Esophagus (tissue), 2 donors: ENCODE data around the gene RECQL5. TPM values are rescaled to one million over a fixed set of nuclear protein-coding genes. Genes with fewer than 3 reads are reported as not detected.

ENCODE experiments used
- H3K27ac ChIP-seq, 2 donors: one replicate each; pipeline ENCODE4 v1.5.1; 2013; ENCODE audit warnings: low read depth in 2 of 2, mild to moderate bottlenecking in 2 of 2, inconsistent platforms in 1 of 2, low read length in 1 of 2, moderate library complexity in 1 of 2
- H3K27me3 ChIP-seq, 2 donors: one replicate each; pipeline ENCODE4 v1.6.1; 2013; ENCODE audit warnings: low read length in 2 of 2, control low read depth in 1 of 2, mild to moderate bottlenecking in 1 of 2; ENCODE audit not compliant: insufficient read depth in 2 of 2, control insufficient read depth in 1 of 2
- H3K36me3 ChIP-seq, 2 donors: one replicate each; pipeline ENCODE4 v1.6.1; 2013; ENCODE audit warnings: low read length in 1 of 2; ENCODE audit not compliant: control insufficient read depth in 2 of 2, insufficient read depth in 2 of 2
- H3K4me1 ChIP-seq, 2 donors: one replicate each; pipeline ENCODE4 v1.6.1; 2013; ENCODE audit warnings: low read length in 1 of 2; ENCODE audit not compliant: control insufficient read depth in 2 of 2, insufficient read depth in 2 of 2
- H3K4me3 ChIP-seq, 2 donors: one replicate each; pipeline ENCODE4 v1.5.1; 2013; ENCODE audit warnings: low read length in 2 of 2, mild to moderate bottlenecking in 2 of 2, low read depth in 1 of 2, moderate library complexity in 1 of 2
- H3K9me3 ChIP-seq, 2 donors: one replicate each; pipeline ENCODE4 v1.6.1; 2013; ENCODE audit warnings: mild to moderate bottlenecking in 2 of 2, low read depth in 1 of 2, low read length in 1 of 2, moderate library complexity in 1 of 2; ENCODE audit not compliant: control insufficient read depth in 2 of 2, insufficient read depth in 1 of 2
- WGBS, 2 donors: extraction: QIAGEN DNeasy Blood & Tissue Kit; methylation state at CpG; one replicate each; pipeline ENCODE4 v1.1.7; 2013; 5-methylcytosine and 5-hydroxymethylcytosine counted together
- polyA plus RNA-seq, 2 donors: library from polyadenylated mRNA; stranded (reverse); fragments of 200-250 nt; gene quantifications; one replicate each; pipeline ENCODE4 v1.2.3, GENCODE V29; 2013
- donor health status: healthy with polysubstance abuse.
- donor health status: Bipolar disorder and iron deficiency.

Gene RECQL5
- polyA plus RNA-seq, 2 donors = 46.9 to 136 TPM

- no peak overlapping the region for H3K27ac ChIP-seq
- 88 to 91% methylated on average over 12 of the region's 12 CpGs for WGBS, 2 donors
- no peaks in the 10 kb centered on the region for H3K9me3 ChIP-seq
- H3K4me1 ChIP-seq = no peaks in the 10 kb centered on the region
- H3K27me3 ChIP-seq = no peaks in the 10 kb centered on the region
- H3K4me3 ChIP-seq = no peak overlapping the region
- H3K36me3 ChIP-seq = peaks cover 0 to 42% of the 10 kb centered on the region in 2 donors
Measured at GRCh38 chr17:75624021-75624420, 42.9 kb downstream of the RECQL5 start.

GRCh38 chr17:75623386-75623785 is 43.6 kb downstream of the RECQL5 start:
- H3K4me3 ChIP-seq = no peak overlapping the region
- WGBS, 2 donors = 85 to 91% methylated on average over 9 of the region's 9 CpGs
- peaks cover 0 to 36% of the 10 kb centered on the region in 2 donors for H3K36me3 ChIP-seq

GRCh38 chr17:75622771-75623273 is 44.1 kb downstream of the RECQL5 start:
- Histone ChIP-seq H3K4me3 (no peak overlapping the region), H3K27ac (no peak overlapping the region), H3K4me1 (no peaks in the 10 kb centered on the region), H3K9me3 (no peaks in the 10 kb centered on the region), H3K27me3 (no peaks in the 10 kb centered on the region), H3K36me3 (peaks cover 0 to 35% of the 10 kb centered on the region in 2 donors)
- WGBS, 2 donors = 86 to 87% methylated on average over 15 of the region's 15 CpGs

More at GRCh38 chr17:75623386-75623785, 43.6 kb downstream of the RECQL5 start:
- Histone ChIP-seq H3K27me3 (no peaks in the 10 kb centered on the region), H3K27ac (no peak overlapping the region), H3K9me3 (no peaks in the 10 kb centered on the region), H3K4me1 (no peaks in the 10 kb centered on the region)

- no peak overlapping the region for H3K27ac ChIP-seq
- H3K27me3 ChIP-seq = no peaks in the 10 kb centered on the region
- 79 to 80% methylated on average over 8 of the region's 8 CpGs for WGBS, 2 donors
Measured at GRCh38 chr17:75622076-75622475, 44.9 kb downstream of the RECQL5 start.

GRCh38 chr17:75621489-75621888 is 45.5 kb downstream of the RECQL5 start:
- WGBS, 2 donors = 83 to 84% methylated on average over 4 of the region's 4 CpGs
- H3K36me3 ChIP-seq = peaks cover 0 to 28% of the 10 kb centered on the region in 2 donors
- no peaks in the 10 kb centered on the region for H3K27me3 ChIP-seq
- no peaks in the 10 kb centered on the region for H3K4me1 ChIP-seq
- H3K4me3 ChIP-seq = no peak overlapping the region
- no peak overlapping the region for H3K27ac ChIP-seq
- H3K9me3 ChIP-seq = no peaks in the 10 kb centered on the region

More at GRCh38 chr17:75622076-75622475, 44.9 kb downstream of the RECQL5 start:
- Histone ChIP-seq H3K9me3 (no peaks in the 10 kb centered on the region), H3K4me3 (no peak overlapping the region), H3K4me1 (no peaks in the 10 kb centered on the region), H3K36me3 (peaks cover 0 to 32% of the 10 kb centered on the region in 2 donors)

- H3K9me3 ChIP-seq = no peaks in the 10 kb centered on the region
- H3K36me3 ChIP-seq = peaks cover 0 to 18% of the 10 kb centered on the region in 2 donors
- H3K4me1 ChIP-seq = no peaks in the 10 kb centered on the region
- no peaks in the 10 kb centered on the region for H3K27me3 ChIP-seq
- 80 to 84% methylated on average over 35 to 36 of the region's 36 CpGs for WGBS, 2 donors
- no peak overlapping the region for H3K4me3 ChIP-seq
- no peak overlapping the region for H3K27ac ChIP-seq
Measured at GRCh38 chr17:75619506-75620431, 47.2 kb downstream of the RECQL5 start.

GRCh38 chr17:75617675-75618074 is 49.3 kb downstream of the RECQL5 start:
- Histone ChIP-seq H3K27ac (no peak overlapping the region), H3K9me3 (no peaks in the 10 kb centered on the region), H3K36me3 (peaks cover 0 to 16% of the 10 kb centered on the region in 2 donors), H3K27me3 (no peaks in the 10 kb centered on the region), H3K4me1 (peaks cover 0 to 3% of the 10 kb centered on the region in 2 donors), H3K4me3 (no peak overlapping the region)
- WGBS, 2 donors = 92% methylated on average over 10 to 11 of the region's 11 CpGs

- Histone ChIP-seq H3K4me3 (no peak overlapping the region), H3K4me1 (peaks cover 0 to 3% of the 10 kb centered on the region in 2 donors), H3K27me3 (no peaks in the 10 kb centered on the region), H3K9me3 (no peaks in the 10 kb centered on the region), H3K36me3 (peaks cover 0 to 16% of the 10 kb centered on the region in 2 donors), H3K27ac (no peak overlapping the region)
- 88 to 91% methylated on average over 16 of the region's 16 CpGs for WGBS, 2 donors
Measured at GRCh38 chr17:75617218-75617617, 49.7 kb downstream of the RECQL5 start.

GRCh38 chr17:75616521-75617122 is 50.3 kb downstream of the RECQL5 start:
- 87 to 88% methylated on average over 22 to 24 of the region's 24 CpGs for WGBS, 2 donors
- Histone ChIP-seq H3K9me3 (no peaks in the 10 kb centered on the region), H3K36me3 (peaks cover 0 to 18% of the 10 kb centered on the region in 2 donors), H3K4me3 (no peak overlapping the region), H3K27ac (no peak overlapping the region), H3K27me3 (no peaks in the 10 kb centered on the region), H3K4me1 (peaks cover 0 to 7% of the 10 kb centered on the region in 2 donors)
